Stimulated activated naive CD4-positive, alpha-beta T cell (primary cell): ENCODE measurements around the gene RRM2.
"Not testable (repeated sequence)": the region's sequence is repeated elsewhere in the genome, so short reads cannot be mapped to it uniquely, and the experiment has no call there.

ENCODE experiments used
- DNase-seq, 6 experiments: peaks; one replicate each; lab custom pipeline; 2025; lab: John Stamatoyannopoulos, UW

The RRM2 gene

DNA sequence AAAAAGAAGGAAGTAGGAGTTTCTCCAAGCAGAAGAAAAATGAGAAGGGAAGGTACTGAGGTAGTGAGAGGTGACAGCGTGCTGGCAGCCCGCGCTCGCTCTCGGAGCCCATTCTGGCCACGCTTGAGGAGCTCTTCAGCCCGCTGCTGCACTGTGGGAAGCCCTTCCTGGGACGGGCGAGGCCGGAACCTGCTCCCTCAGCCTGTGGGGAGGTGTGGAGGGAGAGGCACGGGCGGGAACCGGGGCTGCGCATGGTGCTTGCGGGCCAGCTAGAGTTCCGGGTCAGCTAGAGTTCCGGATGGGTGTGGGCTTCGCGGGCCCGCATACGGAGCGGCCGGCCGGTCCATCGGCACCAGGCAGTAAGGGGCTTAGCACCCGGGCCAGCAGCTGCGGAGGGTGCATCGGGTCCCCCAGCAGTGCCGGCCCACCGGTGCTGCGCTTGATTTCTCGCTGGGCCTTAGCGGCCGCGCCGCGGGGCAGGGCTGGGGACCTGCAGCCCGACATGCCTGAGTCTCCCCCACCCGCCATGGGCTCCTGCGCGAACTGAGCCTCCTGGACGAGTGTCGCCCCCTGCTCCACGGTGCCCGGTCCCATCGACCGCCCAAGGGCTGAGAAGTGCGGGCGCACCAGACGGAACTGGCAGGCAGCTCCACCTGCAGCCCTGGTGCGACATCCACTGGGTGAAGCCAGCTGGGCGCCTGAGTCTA, 31.2 kb upstream of the RRM2 start:
- peak in 3 of 6 experiments; percentile 4 to 16 (median 5) for DNase-seq

GRCh38 chr2:10091889-10092244, 30.7 kb upstream of the RRM2 start:
- DNase-seq, result not testable (repeated sequence)

DNA sequence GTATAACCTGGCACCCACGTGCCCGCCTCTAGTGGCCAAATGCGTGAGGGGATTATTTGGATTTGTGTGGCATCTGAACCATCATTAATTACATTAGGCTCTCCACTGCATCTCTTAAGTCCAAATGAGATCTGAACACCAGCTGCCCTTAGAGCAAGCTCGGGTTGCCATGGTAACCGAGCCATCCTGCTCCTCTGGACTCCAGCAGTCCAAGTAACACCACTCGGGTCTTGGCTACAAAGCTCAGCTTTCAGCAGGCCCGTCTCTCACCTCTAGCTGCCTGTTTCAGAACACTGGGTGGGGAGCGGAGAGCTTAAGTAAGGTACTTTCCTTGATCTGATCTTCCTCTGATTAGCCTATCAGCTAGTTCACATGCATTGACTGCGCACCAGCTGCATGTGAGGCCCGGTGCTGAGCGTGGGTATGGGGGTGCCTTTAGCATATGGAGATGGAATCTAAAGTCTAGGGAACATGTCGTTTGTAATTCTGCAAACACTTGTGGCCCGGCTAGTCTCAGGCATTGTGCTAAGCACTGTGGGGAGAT, 28.2 kb upstream of the RRM2 start:
- no peak for DNase-seq

DNA sequence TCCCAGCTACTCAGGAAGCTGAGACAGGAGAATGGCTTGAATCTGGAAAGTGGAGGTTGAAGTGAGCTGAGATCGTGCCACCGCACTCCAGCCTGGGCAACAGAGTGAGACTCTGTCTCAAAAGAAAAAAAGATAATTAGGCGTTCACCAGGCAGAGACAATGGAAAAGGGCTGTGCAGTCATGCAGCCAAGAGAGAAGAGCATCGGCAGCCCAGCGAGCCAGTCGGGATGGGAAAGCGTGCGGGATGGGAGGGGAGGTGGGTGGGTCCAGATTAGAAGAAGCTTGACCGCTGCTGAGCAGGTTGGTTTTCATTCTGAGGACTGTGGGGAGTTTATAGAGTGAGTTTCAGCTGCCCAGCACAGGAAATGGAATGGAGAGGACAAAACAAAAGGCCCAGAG, 27.4 kb upstream of the RRM2 start:
- DNase-seq, result no peak

- no peak for DNase-seq
These were observed 25.9 kb upstream of the RRM2 start for GRCh38 chr2:10096641-10097040.

DNA sequence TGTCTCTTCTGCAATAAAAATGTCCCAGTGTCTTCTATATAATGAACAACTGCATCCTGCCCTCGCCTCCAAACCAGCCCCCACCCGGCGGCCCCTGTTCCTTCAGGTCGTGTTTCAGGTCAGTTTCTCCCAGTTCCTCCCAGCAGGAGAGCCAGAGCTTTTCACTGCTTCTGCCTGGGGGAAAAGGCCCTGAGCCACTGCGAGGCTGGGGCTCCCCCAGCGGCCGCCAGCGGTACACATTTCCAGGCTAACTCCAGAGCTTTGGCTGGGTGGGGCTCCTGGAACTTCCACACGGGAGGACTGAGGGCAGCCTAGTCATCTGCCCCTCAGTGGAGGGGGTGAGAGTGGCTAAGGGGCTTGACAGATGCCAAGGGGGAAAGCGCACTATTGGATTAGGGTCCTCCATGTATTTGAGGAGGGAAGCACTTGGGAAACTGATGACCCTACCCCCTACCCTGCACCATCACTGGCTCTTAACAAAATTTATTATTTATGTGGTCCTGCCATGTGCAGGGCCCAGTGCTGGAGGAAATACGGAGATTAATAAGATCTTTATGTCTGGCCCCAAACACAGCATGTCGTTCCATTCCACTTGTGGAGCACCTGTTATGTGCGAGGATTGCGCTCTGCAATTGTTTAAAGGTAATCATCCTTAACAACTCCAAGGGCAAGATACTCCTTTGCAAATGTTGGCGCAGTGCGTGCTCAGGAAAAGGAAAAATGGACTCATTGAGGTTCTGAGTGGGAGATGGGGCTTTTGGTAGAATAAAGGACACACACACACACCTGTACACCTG, 25.0 kb upstream of the RRM2 start:
- no peak for DNase-seq

DNA sequence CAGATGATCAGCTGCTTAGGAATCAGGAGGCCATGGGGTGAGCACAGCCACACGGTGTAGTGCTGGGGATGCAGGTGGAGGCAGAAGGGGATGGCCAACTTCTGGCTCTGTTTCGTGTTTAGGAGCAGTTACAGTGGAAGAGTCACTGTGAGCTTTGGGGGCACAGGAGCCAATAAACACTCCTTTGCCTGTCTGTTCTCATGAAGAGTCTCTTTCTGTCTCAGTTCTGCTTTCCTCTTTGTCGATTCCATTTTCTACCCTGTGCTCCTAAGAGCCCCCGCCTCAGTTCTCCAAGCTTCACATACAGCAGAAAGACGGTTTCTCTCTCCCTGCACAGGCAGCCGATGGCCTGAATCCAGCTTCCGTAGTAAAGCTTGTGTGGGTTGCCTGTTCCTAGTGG, 21.0 kb upstream of the RRM2 start:
- DNase-seq, result no peak

GRCh38 chr2:10103179-10103578, 19.4 kb upstream of the RRM2 start:
- no peak for DNase-seq

GRCh38 chr2:10104906-10105305, 17.6 kb upstream of the RRM2 start:
- not testable (repeated sequence) for DNase-seq

GRCh38 chr2:10109311-10109710, 13.2 kb upstream of the RRM2 start:
- DNase-seq, result no peak

GRCh38 chr2:10119027-10119325, 3.6 kb upstream of the RRM2 start:
- DNase-seq, result no peak

DNA sequence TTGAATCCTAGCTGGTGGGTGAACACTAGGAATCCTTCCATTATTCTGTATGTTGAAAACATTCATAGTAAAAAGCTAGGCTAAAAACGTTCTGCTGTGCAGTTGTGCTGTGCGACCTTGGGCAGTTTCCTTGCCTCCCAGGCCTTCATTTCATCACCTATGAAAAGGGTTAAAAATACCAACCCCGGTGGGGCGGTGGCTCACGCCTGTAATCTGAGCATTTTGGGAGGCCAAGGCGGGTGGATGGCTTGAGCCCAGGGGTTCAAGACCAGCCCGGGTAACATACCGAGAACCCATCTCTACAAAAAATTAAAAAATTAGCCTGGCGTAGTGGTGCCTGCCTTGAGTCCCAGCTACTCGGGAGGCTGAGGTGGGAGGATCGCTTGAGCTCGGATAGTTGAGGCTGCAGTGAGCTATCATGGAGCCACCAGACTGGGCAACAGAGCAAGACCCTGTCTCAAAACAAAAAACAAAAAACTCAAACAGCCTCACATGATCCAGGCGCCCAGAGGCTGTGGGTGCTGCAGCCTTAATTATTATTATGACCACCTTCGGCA, 2.9 kb upstream of the RRM2 start:
- no peak for DNase-seq

GRCh38 chr2:10120158-10120876, 2.2 kb upstream of the RRM2 start:
- peak; percentile 81 to 91 (median 88) for DNase-seq

GRCh38 chr2:10120877-10121574, 1.5 kb upstream of the RRM2 start:
- DNase-seq, result peak in 1 of 6 experiments; percentile 7

DNA sequence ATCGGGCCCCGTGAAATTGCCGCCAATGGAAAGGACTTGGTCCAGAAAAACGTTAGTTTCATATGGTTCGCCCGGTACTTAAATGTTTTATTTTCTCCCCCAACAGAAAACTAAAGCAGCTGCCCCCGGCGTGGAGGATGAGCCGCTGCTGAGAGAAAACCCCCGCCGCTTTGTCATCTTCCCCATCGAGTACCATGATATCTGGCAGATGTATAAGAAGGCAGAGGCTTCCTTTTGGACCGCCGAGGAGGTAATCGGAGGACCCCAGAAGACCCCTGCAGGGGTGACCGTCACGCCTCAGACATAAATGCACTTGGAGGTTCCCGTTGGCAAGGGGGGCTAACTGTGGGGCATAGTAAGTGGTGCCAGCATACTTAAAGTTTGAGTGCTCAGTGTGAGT, 742 bp downstream of the RRM2 start:
- DNase-seq, result no peak

- DNase-seq, result peak in 5 of 6 experiments; percentile 23 to 78 (median 59)
These were observed 2.1 kb downstream of the RRM2 start for GRCh38 chr2:10124538-10125045.

DNA sequence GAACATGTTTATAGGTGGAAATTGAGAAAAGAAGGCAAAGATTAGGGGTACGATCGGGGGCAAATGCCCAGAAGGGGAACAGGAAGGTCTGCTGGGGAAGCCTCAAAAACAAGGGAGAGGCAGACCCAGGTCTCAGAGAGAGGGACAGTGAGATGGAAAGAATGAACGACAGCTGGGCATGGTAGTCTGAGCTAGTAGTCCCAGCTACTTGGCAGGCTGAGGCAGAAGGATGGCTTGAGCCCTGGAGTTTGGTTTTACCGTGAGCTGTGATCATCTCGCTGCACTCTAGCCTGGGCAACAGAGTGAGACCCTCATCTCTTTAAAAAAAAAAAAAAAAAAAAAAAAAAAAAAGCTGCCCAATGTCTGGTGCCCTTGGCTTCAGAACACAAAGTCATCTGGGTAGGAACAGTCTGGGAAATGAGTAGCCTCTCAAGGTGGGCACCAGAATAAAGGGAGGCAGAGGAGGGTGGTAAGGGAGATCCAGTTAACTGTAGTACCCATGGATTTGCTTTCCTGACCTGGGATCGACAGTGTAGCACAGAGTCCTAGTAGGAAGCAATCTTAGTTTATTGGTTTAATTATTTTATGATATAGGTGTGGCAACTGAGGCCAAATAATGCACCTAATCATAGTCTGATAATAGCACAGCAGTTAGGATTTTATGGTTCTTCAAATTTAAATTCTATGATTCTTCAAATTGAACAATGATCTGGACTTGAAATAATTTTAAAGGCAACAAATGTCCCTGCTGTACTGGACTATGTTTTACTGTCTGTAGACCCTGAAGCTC, 3.5 kb downstream of the RRM2 start:
- DNase-seq, result no peak

DNA sequence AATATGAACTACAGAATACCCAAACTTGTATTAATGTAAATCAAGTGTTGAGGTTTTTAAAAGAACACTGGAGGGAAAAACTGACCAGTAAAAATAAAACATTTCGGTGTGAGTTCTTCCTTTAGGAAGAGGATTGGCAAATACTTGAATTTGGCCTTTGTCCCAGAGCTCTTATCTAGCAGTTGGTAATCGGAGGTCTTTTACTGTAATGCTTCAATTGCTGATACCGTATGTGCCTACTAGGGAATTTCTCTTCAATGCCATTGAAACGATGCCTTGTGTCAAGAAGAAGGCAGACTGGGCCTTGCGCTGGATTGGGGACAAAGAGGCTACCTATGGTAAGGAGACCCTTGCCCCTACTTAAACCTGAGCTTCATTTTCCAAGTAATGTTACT, 4.1 kb downstream of the RRM2 start:
- no peak for DNase-seq

- no peak for DNase-seq
These were observed 5.9 kb downstream of the RRM2 start for GRCh38 chr2:10128420-10128819.

DNA sequence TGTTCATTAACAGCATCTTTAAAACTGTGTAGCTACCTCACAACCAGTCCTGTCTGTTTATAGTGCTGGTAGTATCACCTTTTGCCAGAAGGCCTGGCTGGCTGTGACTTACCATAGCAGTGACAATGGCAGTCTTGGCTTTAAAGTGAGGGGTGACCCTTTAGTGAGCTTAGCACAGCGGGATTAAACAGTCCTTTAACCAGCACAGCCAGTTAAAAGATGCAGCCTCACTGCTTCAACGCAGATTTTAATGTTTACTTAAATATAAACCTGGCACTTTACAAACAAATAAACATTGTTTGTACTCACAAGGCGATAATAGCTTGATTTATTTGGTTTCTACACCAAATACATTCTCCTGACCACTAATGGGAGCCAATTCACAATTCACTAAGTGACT, 7.0 kb downstream of the RRM2 start:
- DNase-seq, result no peak

- DNase-seq, result no peak
These were observed 9.6 kb downstream of the RRM2 start for GRCh38 chr2:10132043-10132575.
